Measurements from ENCODE around the gene MAGI1.

DNA sequence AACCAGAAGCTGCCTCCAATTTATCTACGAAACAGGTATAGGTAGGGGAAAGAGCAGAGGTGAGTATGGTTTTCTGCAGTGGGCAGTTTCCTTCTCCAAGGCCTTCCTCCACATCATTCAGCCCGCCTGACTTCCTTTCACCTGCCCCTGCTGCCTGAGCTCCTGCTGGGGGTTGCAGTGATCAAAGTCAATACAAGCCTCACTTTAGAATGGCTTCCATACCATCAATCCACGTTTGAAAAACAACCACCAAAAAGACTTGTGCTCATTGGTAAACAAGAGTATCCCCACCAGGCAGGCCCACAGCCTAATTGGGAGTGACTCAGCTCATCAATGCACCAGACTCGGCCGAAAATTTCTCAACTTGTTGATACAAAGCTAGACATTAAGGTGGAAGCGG lies 159.9 kb downstream of the MAGI1 start:
- TF ChIP-seq ARNTL (CRISPR knock-in tag; IDR thresholded peaks at IDR 0.05; ENCODE audit: borderline replicate concordance, low read depth) (no peak), ZC3H10 (CRISPR knock-in tag; IDR thresholded peaks at IDR 0.05) (no peak), TCF4 (CRISPR knock-in tag; IDR thresholded peaks at IDR 0.05; ENCODE audit: borderline replicate concordance) (no peak), ZFP30 (CRISPR knock-in tag; IDR thresholded peaks at IDR 0.05) (no peak), ZNF8 (CRISPR knock-in tag; IDR thresholded peaks at IDR 0.05) (no peak), BACH2 (CRISPR knock-in tag; IDR thresholded peaks at IDR 0.05; ENCODE audit: borderline replicate concordance) (no peak), ZNF565 (CRISPR knock-in tag; conservative IDR thresholded peaks at IDR 0.05; ENCODE audit: low read depth) (no peak)
- TF ChIP-seq, protein P1, sequence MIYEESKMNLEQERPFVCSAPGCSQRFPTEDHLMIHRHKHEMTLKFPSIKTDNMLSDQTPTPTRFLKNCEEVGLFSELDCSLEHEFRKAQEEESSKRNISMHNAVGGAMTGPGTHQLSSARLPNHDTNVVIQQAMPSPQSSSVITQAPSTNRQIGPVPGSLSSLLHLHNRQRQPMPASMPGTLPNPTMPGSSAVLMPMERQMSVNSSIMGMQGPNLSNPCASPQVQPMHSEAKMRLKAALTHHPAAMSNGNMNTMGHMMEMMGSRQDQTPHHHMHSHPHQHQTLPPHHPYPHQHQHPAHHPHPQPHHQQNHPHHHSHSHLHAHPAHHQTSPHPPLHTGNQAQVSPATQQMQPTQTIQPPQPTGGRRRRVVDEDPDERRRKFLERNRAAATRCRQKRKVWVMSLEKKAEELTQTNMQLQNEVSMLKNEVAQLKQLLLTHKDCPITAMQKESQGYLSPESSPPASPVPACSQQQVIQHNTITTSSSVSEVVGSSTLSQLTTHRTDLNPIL (CRISPR knock-in tag; IDR thresholded peaks at IDR 0.05; ENCODE audit: low read depth), result no peak
- TF ChIP-seq, protein P2, sequence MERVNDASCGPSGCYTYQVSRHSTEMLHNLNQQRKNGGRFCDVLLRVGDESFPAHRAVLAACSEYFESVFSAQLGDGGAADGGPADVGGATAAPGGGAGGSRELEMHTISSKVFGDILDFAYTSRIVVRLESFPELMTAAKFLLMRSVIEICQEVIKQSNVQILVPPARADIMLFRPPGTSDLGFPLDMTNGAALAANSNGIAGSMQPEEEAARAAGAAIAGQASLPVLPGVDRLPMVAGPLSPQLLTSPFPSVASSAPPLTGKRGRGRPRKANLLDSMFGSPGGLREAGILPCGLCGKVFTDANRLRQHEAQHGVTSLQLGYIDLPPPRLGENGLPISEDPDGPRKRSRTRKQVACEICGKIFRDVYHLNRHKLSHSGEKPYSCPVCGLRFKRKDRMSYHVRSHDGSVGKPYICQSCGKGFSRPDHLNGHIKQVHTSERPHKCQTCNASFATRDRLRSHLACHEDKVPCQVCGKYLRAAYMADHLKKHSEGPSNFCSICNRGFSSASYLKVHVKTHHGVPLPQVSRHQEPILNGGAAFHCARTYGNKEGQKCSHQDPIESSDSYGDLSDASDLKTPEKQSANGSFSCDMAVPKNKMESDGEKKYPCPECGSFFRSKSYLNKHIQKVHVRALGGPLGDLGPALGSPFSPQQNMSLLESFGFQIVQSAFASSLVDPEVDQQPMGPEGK (CRISPR knock-in tag; IDR thresholded peaks at IDR 0.05; ENCODE audit: borderline replicate concordance), result no peak
